H1 (cell line): Measurements from ENCODE around the gene POLR1C. TPM values are rescaled to one million over a fixed set of nuclear protein-coding genes. Genes with fewer than 3 reads are reported as not detected.

ENCODE experiments used
- E2F6 ChIP-seq: IDR thresholded peaks from 2 replicates; pipeline ENCODE4 v1.6.1; 2012; ENCODE audit warnings: inconsistent platforms
- POLR2AphosphoS5 ChIP-seq: IDR thresholded peaks from 2 replicates; pipeline ENCODE4 v1.6.1; 2011; ENCODE audit warnings: low read depth, low read length
- polyA plus RNA-seq, 7 experiments: library from polyadenylated mRNA; depleted of rRNA in 3 of 7; stranded (reverse) in 5 of 7; unstranded in 2 of 7; fragments of >200 nt in 5 of 7; fragments of 200-250 nt in 2 of 7; gene quantifications; 1 replicate in 5 of 7; 2 replicates in 1 of 7; 4 replicates in 1 of 7; pipeline versions ENCODE4 v1.2.1 to v1.2.3, GENCODE V29; 2011 to 2013; ENCODE audit warnings: missing spikeins in 2 of 7, mixed read lengths in 2 of 7
- total RNA-seq: library from RNA; stranded (reverse); fragmentation: NEBNext Ultra II Directional; extraction: Animal tissue kit (Norgen Biotek cat#: 25700); gene quantifications from 2 replicates; pipeline ENCODE4 v1.2.1, GENCODE V29; 2021

Gene POLR1C
- total and polyA plus RNA-seq, 2 of the 8 experiments (the other 6 are each of a cell fraction or from before 2014, with no cell fraction given): 42.9 to 49.6 TPM

DNA sequence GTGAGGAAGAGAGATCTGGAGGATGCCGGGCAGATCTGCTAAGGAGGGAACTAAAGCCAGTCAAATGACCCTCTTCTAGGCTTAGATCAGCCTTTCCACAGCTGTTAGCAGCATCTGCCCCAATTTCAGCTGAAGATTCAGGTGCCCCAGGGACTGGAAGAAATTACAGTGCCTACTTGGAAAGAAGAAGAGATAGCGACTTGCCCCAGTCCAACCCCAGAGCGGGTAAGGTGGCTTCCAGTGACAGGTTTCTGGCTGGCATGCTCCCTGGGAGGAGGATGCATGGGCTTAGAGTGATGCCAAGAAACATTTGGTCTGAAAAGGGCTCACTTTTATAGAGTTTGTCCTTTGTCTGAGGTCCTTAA, 38.9 kb upstream of the POLR1C start (continued):
- TF ChIP-seq POLR2AphosphoS5 (no peak), E2F6 (no peak)
